GM10266 (cell line): ENCODE results near the gene CLBA1.
"Not testable (repeated sequence)": the region's sequence is repeated elsewhere in the genome, so short reads cannot be mapped to it uniquely, and the experiment has no call there.

Experiments
- DNase-seq: peaks from one replicate; pipeline ENCODE4 v3.0.0; 2012; ENCODE audit errors: extremely low spot score
- TF ChIP-seq, protein P1 (sequence below): IDR thresholded peaks from 2 replicates; pipeline ENCODE4 v1.5.1; 2012; ENCODE audit warnings: mild to moderate bottlenecking, low read depth; ENCODE audit not compliant: control insufficient read depth, insufficient read depth; ENCODE audit errors: missing control alignments

CLBA1 gene

DNA sequence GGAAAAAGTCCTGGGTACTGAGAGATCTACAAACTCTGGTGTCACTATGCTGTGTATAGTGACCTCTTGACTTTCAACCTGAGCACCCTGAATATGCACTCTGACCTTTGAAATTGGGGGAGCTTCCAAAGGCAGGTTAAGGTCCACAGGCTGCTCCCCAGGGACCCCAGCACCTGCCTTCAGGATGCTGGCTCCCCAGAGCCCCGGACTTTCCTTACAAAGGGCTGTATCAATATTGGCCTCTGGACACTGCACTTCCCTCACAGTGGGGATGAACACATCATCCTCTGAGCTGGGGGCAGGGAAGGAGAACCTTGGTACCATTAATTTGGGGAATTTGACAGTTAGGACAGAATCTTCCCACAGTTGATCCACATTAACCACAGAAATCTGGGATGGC is 46.6 kb upstream of the CLBA1 start:
- no peak for DNase-seq
- TF ChIP-seq, protein P1, sequence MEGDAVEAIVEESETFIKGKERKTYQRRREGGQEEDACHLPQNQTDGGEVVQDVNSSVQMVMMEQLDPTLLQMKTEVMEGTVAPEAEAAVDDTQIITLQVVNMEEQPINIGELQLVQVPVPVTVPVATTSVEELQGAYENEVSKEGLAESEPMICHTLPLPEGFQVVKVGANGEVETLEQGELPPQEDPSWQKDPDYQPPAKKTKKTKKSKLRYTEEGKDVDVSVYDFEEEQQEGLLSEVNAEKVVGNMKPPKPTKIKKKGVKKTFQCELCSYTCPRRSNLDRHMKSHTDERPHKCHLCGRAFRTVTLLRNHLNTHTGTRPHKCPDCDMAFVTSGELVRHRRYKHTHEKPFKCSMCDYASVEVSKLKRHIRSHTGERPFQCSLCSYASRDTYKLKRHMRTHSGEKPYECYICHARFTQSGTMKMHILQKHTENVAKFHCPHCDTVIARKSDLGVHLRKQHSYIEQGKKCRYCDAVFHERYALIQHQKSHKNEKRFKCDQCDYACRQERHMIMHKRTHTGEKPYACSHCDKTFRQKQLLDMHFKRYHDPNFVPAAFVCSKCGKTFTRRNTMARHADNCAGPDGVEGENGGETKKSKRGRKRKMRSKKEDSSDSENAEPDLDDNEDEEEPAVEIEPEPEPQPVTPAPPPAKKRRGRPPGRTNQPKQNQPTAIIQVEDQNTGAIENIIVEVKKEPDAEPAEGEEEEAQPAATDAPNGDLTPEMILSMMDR = no peak

GRCh38 chr14:104939666-104940410 is 45.8 kb upstream of the CLBA1 start:
- TF ChIP-seq, protein P1 = no peak
- no peak for DNase-seq

DNA sequence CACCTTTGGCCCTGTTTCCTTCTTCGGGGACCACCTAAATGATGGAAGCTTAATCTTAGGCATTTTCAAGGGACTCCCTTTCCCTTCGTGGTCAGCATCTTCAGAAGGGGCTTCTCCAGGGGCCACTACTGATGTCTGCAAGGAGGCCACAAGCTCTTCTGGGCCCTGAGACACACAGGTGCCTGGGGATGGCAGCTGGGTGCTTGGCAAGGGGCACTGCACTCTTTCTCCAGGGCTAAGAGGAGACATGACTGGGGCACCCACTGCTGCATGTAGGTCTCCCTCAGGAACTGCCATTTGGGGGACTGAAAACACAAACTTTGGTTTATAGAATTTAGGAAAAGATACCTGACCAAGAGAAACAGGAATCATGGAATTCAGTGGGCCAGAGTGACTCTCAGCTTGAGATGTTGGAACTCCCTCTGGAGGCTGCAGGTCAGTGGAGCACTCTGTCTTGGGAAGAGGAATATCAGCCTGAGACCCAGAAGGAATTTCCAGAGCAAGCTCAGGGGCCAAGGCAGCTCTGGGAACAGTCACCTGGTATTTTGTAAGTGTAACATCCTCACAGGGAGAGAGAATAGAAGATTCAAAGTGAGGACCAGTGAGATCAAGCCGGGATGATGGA is 45.0 kb upstream of the CLBA1 start:
- no peak for DNase-seq
- TF ChIP-seq, protein P1 = no peak

GRCh38 chr14:104941508-104942365 is 43.9 kb upstream of the CLBA1 start:
- TF ChIP-seq, protein P1 = no peak

DNA sequence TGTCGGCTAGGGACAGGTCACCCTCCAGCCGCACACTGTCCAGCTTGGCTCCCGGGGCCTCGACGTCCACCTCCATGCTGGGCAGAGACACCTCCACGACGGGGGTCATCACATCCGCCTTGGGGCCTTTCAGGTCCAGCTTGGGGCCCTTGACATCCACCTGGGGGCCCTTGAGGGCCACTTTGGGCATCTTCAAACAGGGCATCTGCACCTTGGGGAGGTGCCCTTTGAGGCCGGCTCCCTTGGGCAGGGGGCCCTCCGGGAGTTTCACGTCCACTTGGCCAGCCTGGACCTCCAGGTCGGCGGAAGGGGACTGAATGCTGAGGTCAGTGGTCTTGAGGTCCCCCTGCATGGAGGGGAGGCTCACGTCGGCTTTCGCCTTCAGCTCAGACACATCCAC is 43.0 kb upstream of the CLBA1 start:
- TF ChIP-seq, protein P1 = no peak
- no peak for DNase-seq

More at GRCh38 chr14:104941508-104942365, 43.9 kb upstream of the CLBA1 start:
- no peak for DNase-seq

- not testable (repeated sequence) for DNase-seq
Measured at GRCh38 chr14:104943216-104944015, 42.2 kb upstream of the CLBA1 start.

GRCh38 chr14:104944016-104944308 is 41.6 kb upstream of the CLBA1 start:
- DNase-seq = not testable (repeated sequence)

GRCh38 chr14:104944436-104945205 is 41.0 kb upstream of the CLBA1 start:
- not testable (repeated sequence) for DNase-seq

DNA sequence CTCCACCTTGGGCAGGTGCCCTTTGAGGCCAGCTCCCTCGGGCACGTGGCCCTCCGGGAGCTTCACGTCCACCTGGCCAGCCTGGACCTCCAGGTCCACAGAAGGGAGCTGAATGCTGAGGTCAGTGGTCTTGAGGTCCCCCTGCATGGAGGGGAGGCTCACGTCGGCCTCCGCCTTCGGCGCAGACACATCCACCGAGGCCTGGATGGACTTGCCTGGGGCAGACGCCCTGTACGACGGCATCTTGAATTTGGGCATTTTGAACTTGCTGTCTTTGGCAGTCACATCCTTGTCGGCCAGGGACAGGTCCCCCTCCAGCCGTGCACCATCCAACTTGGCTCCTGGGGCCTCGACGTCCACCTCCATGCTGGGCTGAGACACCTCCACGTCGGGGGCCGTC is 40.3 kb upstream of the CLBA1 start:
- not testable (repeated sequence) for DNase-seq

DNA sequence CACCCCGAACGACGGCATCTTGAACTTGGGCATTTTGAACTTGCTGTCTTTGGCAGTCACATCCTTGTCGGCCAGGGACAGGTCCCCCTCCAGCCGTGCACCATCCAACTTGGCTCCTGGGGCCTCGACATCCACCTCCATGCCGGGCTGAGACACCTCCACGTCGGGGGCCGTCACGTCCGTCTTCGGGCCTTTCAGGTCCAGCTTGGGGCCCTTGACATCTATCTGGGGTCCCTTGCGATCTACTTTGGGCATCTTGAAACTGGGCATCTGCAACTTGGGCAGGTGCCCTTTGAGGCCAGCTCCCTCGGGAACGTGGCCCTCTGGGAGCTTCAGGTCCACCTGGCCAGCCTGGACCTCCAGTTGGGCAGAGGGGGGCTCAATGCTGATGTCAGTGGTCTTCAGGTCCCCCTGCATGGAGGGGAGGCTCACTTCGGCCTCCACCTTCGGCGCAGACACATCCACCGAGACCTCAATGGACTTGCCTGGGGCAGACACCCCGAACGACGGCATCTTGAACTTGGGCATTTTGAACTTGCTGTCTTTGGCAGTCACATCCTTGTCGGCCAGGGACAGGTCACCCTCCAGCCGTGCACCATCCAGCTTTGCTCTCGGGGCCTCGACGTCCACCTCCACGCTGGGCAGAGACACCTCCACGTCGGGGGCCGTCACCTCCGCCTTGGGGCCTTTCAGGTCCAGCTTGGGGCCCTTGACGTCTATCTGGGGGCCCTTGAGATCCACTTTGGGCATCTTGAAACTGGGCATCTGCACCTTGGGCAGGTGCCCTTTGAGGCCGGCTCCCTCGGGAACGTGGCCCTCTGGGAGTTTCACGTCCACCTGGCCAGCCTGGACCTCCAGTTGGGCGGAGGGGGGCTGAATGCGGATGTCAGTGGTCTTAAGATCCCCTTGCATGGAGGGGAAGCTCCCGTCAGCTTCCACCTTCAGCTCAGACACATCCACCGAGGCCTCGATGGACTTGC is 39.3 kb upstream of the CLBA1 start:
- not testable (repeated sequence) for DNase-seq

DNA sequence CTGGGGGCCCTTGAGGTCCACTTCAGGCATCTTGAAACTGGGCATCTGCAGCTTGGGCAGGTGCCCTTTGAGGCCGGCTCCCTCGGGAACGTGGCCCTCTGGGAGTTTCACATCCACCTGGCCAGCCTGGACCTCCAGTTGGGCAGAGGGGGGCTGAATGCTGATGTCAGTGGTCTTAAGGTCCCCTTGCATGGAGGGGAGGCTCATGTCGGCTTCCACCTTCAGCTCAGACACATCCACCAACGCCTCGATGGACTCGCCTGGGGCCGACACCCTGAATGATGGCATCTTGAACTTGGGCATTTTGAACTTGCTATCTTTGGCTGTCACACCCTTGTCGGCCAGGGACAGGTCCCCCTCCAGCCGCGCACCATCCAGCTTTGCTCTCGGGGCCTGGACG is 38.4 kb upstream of the CLBA1 start:
- DNase-seq = not testable (repeated sequence)
